Esophagus muscularis mucosa (tissue), 4 donors: ENCODE measurements around the gene PNCK.

Source experiments
- CTCF ChIP-seq, 3 experiments: fragments of 200-600 bp in 2 of 3; fragments of 450-650 bp in 1 of 3; sonication (generic) in 2 of 3; IDR thresholded peaks; one replicate each; pipeline ENCODE4 v1.5.1; 2017 to 2019; ENCODE audit warnings: antibody characterized with exemption in 3 of 3, mild to moderate bottlenecking in 2 of 3, moderate library complexity in 1 of 3
- EP300 ChIP-seq: sonication (generic); formaldehyde crosslinking; IDR thresholded peaks from one replicate; pipeline ENCODE4 v1.6.1; 2017; ENCODE audit warnings: antibody characterized with exemption
- POLR2A ChIP-seq: fragments of 450-650 bp; IDR thresholded peaks from one replicate; pipeline ENCODE4 v1.6.1; 2017; ENCODE audit warnings: antibody characterized with exemption, moderate library complexity, mild to moderate bottlenecking, low read depth
- POLR2AphosphoS5 ChIP-seq, 2 donors: sonication (generic); formaldehyde crosslinking; IDR thresholded peaks; one replicate each; pipeline ENCODE4 v1.6.1; 2017; ENCODE audit warnings: antibody characterized with exemption in 2 of 2

GRCh38 chrX:153647461-153648357, 25.9 kb downstream of the PNCK start:
- no peak for TF ChIP-seq POLR2A
- no peak for TF ChIP-seq CTCF (IDR thresholded peaks at IDR 0.05)
- TF ChIP-seq POLR2AphosphoS5 (IDR thresholded peaks at IDR 0.05): no peak
- no peak for TF ChIP-seq EP300
